ENCODE data around the gene TUBGCP6. TPM values are rescaled to one million over a fixed set of nuclear protein-coding genes. Genes with fewer than 3 reads are reported as not detected.

Gene TUBGCP6
- polyA plus RNA-seq, 1 donor from 2014 or later = 74.5 TPM

DNA sequence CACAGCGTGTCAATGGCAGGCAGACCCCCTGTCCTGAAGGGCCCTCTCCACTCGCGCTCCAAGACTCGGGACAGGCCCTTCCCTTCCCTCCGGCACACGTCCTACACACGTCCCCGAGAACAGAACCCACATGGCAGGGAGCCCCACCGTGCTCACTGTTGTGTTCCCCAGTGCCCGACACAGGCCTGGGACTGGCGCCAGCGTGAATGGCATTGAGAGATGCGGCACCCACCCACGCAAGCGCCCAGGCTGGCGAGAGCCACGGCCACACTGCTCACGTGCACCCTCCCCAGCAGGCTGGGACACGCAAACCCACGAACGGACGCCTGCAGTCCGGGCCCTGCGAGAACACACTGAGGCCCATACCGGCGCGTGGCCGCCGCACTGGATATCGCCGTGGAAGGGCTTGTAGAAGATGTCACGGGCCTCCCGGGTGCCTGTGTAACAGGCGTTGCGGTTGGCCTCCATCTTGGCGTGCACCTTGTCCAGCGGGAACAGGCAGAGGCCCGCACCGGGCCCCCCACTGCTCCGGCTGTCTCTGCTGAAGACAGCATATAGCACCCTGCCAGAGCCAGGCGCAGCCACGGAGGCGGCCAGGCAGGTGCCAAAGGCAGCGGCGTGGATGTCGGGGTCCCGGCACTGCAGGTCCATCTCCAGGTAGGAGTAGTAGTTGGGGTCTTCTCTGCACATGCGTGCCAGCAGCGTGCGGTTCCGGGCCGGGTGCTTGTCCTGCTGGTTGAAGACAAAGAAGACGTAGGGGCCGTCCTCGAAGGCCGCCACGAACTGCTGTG, 44.5 kb upstream of the TUBGCP6 start:
- Histone ChIP-seq H3K36me3 (ENCODE audit: insufficient read depth, low read length) (no peaks in the 10 kb centered on the region), H3K4me2 (ENCODE audit: low read length) (no peak overlapping the region), H3K79me2 (replicated peaks; ENCODE audit: insufficient read depth, low read length) (peaks cover 13% of the 10 kb centered on the region), H3K27ac (ENCODE audit: low read length) (no peak overlapping the region), H3K9ac (ENCODE audit: low read length) (no peak overlapping the region), H3F3A (ENCODE audit: insufficient read depth, low read length, poor library complexity, severe bottlenecking) (no peaks in the 10 kb centered on the region), H3K4me3 (ENCODE audit: low read length) (no peak overlapping the region), H3K9me3 (ENCODE audit: low read length) (no peaks in the 10 kb centered on the region), H2AFZ (ENCODE audit: low read depth, low read length) (no peak overlapping the region), H3K27me3 (ENCODE audit: insufficient read depth, low read depth, low read length) (no peaks in the 10 kb centered on the region), H4K20me1 (ENCODE audit: insufficient read depth) (peaks cover 9% of the 10 kb centered on the region), H3K9me2 (ENCODE audit: insufficient read depth, low read length) (no peaks in the 10 kb centered on the region)
- TF ChIP-seq, protein P1, sequence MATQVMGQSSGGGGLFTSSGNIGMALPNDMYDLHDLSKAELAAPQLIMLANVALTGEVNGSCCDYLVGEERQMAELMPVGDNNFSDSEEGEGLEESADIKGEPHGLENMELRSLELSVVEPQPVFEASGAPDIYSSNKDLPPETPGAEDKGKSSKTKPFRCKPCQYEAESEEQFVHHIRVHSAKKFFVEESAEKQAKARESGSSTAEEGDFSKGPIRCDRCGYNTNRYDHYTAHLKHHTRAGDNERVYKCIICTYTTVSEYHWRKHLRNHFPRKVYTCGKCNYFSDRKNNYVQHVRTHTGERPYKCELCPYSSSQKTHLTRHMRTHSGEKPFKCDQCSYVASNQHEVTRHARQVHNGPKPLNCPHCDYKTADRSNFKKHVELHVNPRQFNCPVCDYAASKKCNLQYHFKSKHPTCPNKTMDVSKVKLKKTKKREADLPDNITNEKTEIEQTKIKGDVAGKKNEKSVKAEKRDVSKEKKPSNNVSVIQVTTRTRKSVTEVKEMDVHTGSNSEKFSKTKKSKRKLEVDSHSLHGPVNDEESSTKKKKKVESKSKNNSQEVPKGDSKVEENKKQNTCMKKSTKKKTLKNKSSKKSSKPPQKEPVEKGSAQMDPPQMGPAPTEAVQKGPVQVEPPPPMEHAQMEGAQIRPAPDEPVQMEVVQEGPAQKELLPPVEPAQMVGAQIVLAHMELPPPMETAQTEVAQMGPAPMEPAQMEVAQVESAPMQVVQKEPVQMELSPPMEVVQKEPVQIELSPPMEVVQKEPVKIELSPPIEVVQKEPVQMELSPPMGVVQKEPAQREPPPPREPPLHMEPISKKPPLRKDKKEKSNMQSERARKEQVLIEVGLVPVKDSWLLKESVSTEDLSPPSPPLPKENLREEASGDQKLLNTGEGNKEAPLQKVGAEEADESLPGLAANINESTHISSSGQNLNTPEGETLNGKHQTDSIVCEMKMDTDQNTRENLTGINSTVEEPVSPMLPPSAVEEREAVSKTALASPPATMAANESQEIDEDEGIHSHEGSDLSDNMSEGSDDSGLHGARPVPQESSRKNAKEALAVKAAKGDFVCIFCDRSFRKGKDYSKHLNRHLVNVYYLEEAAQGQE (IDR thresholded peaks at IDR 0.05; ENCODE audit: borderline replicate concordance) = no peak
- TF ChIP-seq SMC3 (conservative IDR thresholded peaks at IDR 0.05; ENCODE audit: poor library complexity) = no peak
- no peak for TF ChIP-seq EP300 (conservative IDR thresholded peaks at IDR 0.05; ENCODE audit: poor library complexity, severe bottlenecking)
- no peak for TF ChIP-seq RAD21 (conservative IDR thresholded peaks at IDR 0.05)

DNA sequence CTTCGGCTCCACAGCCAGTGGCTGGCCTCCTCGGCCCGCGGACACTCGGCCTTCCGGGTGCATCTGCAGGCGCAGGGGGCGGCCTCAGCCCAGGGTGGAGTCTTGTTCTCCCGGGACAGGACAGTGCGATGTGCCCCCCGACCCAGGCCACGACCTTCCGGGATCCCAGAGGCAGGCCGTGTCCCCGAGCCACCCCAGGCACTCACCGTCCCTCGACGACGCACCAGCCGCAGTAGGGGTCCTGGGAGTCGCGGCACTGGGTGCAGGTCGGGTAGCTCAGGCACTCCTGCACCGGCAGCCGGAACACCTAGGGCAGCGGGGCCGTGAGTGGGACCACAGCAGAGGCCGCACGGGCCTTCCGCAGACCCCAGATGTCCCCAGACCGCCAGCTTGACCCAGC, 42.9 kb upstream of the TUBGCP6 start:
- Histone ChIP-seq H3K27ac (ENCODE audit: low read length) (no peak overlapping the region), H3K9ac (ENCODE audit: low read length) (no peak overlapping the region), H3K4me2 (ENCODE audit: low read length) (no peak overlapping the region), H3K9me3 (ENCODE audit: low read length) (no peaks in the 10 kb centered on the region), H4K20me1 (ENCODE audit: insufficient read depth) (peaks cover 3% of the 10 kb centered on the region), H3K27me3 (ENCODE audit: insufficient read depth, low read depth, low read length) (no peaks in the 10 kb centered on the region), H2AFZ (ENCODE audit: low read depth, low read length) (no peak overlapping the region), H3K9me2 (ENCODE audit: insufficient read depth, low read length) (no peaks in the 10 kb centered on the region), H3F3A (ENCODE audit: insufficient read depth, low read length, poor library complexity, severe bottlenecking) (no peaks in the 10 kb centered on the region), H3K36me3 (ENCODE audit: insufficient read depth, low read length) (no peaks in the 10 kb centered on the region), H3K79me2 (replicated peaks; ENCODE audit: insufficient read depth, low read length) (peaks cover 10% of the 10 kb centered on the region), H3K4me3 (ENCODE audit: low read length) (no peak overlapping the region)
- TF ChIP-seq RAD21 (conservative IDR thresholded peaks at IDR 0.05) (no peak), MXI1 (conservative IDR thresholded peaks at IDR 0.05; ENCODE audit: poor library complexity, severe bottlenecking) (no peak), EP300 (conservative IDR thresholded peaks at IDR 0.05; ENCODE audit: poor library complexity, severe bottlenecking) (no peak), POLR2AphosphoS5 (IDR thresholded peaks at IDR 0.05) (no peak), EZH2 (IDR thresholded peaks at IDR 0.05; ENCODE audit: borderline replicate concordance, insufficient read depth, low read length, poor library complexity, severe bottlenecking) (no peak), SMC3 (conservative IDR thresholded peaks at IDR 0.05; ENCODE audit: poor library complexity) (no peak), TAF1 (IDR thresholded peaks at IDR 0.05; ENCODE audit: low read depth) (no peak)
- TF ChIP-seq, protein P2, sequence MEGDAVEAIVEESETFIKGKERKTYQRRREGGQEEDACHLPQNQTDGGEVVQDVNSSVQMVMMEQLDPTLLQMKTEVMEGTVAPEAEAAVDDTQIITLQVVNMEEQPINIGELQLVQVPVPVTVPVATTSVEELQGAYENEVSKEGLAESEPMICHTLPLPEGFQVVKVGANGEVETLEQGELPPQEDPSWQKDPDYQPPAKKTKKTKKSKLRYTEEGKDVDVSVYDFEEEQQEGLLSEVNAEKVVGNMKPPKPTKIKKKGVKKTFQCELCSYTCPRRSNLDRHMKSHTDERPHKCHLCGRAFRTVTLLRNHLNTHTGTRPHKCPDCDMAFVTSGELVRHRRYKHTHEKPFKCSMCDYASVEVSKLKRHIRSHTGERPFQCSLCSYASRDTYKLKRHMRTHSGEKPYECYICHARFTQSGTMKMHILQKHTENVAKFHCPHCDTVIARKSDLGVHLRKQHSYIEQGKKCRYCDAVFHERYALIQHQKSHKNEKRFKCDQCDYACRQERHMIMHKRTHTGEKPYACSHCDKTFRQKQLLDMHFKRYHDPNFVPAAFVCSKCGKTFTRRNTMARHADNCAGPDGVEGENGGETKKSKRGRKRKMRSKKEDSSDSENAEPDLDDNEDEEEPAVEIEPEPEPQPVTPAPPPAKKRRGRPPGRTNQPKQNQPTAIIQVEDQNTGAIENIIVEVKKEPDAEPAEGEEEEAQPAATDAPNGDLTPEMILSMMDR (IDR thresholded peaks at IDR 0.05; ENCODE audit: poor library complexity, severe bottlenecking) = no peak
- TF ChIP-seq, protein P1 (IDR thresholded peaks at IDR 0.05; ENCODE audit: borderline replicate concordance) = no peak

Measured in neural cell (in vitro differentiated cells).